Loucy (cell line): ENCODE measurements around the gene PTGDS.

Experiments
- H2AFZ ChIP-seq: fragments of 200-600 bp; sonication (generic); 2 replicates; pipeline ENCODE4 v1.6.0; 2016; ENCODE audit warnings: antibody characterized with exemption, mild to moderate bottlenecking, low read length, moderate library complexity
- H3F3A ChIP-seq: fragments of 200-600 bp; 2 replicates; pipeline ENCODE4 v1.6.0; 2016; ENCODE audit warnings: antibody characterized with exemption, low read depth, mild to moderate bottlenecking
- H3K27me3 ChIP-seq: fragments of 200-600 bp; sonication (generic); 2 replicates; pipeline ENCODE4 v1.6.1; 2014; ENCODE audit warnings: low read length, mild to moderate bottlenecking; ENCODE audit not compliant: insufficient read depth, poor library complexity, severe bottlenecking
- H3K36me3 ChIP-seq: fragments of 200-600 bp; sonication (generic); 2 replicates; pipeline ENCODE4 v1.6.1; 2016; ENCODE audit warnings: low read length; ENCODE audit not compliant: insufficient read depth
- H3K4me1 ChIP-seq: fragments of 200-600 bp; sonication (generic); 2 replicates; pipeline ENCODE4 v1.5.1; 2014; ENCODE audit warnings: low read length, mild to moderate bottlenecking; ENCODE audit not compliant: insufficient read depth, poor library complexity, severe bottlenecking
- H3K4me2 ChIP-seq: fragments of 200-600 bp; sonication (generic); 2 replicates; pipeline ENCODE4 v1.6.0; 2014; ENCODE audit warnings: antibody characterized with exemption, low read length, low read depth, mild to moderate bottlenecking; ENCODE audit not compliant: poor library complexity, severe bottlenecking
- H3K4me3 ChIP-seq: fragments of 200-600 bp; sonication (generic); 2 replicates; pipeline ENCODE4 v1.5.1; 2014; ENCODE audit warnings: low read length, mild to moderate bottlenecking, mixed read lengths; ENCODE audit not compliant: poor library complexity, severe bottlenecking
- H3K79me2 ChIP-seq: fragments of 200-600 bp; sonication (generic); 2 replicates; pipeline ENCODE4 v1.6.1; 2014; ENCODE audit warnings: low read length; ENCODE audit not compliant: insufficient read depth
- H3K9ac ChIP-seq: fragments of 200-600 bp; sonication (generic); 2 replicates; pipeline ENCODE4 v1.6.0; 2014; ENCODE audit warnings: mild to moderate bottlenecking, low read depth, low read length, moderate library complexity; ENCODE audit not compliant: poor library complexity, severe bottlenecking
- H3K9me2 ChIP-seq: fragments of 200-600 bp; sonication (generic); replicated peaks from 2 replicates; pipeline ENCODE4 v1.6.1; 2016; ENCODE audit warnings: low read depth, low read length, mixed read lengths
- H3K9me3 ChIP-seq: fragments of 200-600 bp; sonication (generic); 2 replicates; pipeline ENCODE4 v1.6.1; 2014; ENCODE audit warnings: mild to moderate bottlenecking, antibody characterized with exemption, low read length, low read depth; ENCODE audit not compliant: insufficient read depth
- H4K20me1 ChIP-seq: fragments of 200-600 bp; sonication (generic); 2 replicates; pipeline ENCODE4 v1.6.0; 2014; ENCODE audit warnings: antibody characterized with exemption, low read length, mild to moderate bottlenecking; ENCODE audit not compliant: insufficient read depth, poor library complexity, severe bottlenecking
- EZH2phosphoT487 ChIP-seq: fragments of 200-600 bp; IDR thresholded peaks from 2 replicates; pipeline ENCODE4 v1.6.1; 2018; ENCODE audit warnings: antibody characterized with exemption, mild to moderate bottlenecking, moderate library complexity, borderline replicate concordance
- TF ChIP-seq, protein P1 (sequence below): fragments of 200-600 bp; sonication (generic); conservative IDR thresholded peaks from 2 replicates; pipeline ENCODE4 v1.5.1; 2014; ENCODE audit warnings: mild to moderate bottlenecking, antibody characterized with exemption, low read length

PTGDS gene

DNA sequence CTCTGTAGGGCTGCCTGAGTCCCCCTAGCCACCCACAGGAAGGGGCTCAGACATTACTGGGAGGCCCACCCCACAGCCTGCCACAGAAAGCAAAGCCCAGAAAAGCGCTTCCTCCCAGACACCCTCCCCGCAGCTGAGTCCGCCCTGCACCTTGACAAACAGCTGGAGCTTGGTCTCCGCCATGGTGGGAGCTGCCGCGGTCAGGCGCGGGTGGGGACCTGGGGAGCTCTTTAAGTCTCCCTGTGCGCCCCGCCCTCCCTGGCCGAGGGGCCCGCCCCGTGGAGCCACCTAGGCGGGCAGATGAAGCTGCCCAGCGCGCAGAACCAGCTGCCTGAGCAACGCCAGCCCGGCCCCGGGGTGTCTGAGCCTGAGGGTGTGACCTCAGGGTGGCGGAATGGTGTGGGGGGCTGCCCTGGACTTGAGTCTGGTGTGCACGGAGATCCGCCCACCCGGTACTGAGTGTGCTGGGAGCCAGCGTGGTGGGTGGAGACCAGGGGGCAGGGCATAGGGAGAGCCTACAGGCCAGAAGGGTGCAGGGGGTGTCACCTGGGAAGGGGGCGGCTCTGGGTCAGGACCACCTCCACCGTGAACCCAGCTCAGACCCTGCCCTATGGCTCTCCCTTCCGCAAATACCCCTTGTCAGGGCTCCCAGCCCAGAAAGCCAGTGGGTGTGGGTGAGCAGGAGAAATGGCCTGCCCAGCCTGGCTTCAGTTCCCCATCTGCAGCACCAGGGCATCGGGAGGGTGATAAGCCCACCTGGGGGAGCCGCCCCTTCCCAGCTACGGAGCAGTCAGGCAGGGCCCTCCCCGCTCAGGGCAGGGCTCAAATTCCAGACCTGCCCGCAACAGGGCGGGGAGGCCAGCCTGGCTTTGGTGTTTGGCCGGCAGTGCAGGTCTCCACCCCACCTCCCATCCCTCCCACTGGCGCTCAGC, 19.3 kb downstream of the PTGDS start, which contains the start of gene CLIC3:
CLIC3 (minus strand) TSS at position 208 of the 932 bp plus-strand sequence; CDS start at position 183, 25 bp downstream.
- no peak within 1 kb of the TSS for H2AFZ ChIP-seq
- H3K4me2 ChIP-seq = no peak within 1 kb of the TSS

DNA sequence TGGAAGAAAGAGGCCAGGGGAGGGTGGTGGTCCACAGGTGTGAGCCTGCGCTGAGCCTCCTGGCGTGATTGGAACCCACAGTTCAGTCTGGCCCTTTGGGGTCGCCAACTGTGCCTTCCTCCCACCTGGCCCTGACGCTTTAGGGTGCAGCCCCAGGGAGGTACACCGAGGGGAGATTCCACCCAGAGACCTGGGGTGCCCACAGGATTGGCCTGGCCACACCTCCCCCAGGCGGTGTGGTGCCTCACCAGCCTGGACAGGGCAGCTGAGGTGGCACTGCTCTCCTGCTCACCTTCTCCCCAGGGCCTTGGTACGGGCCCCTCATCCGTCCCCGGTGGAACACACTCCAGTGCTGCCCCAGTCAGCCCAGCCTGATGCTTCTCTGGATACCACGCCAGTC, 20.1 kb downstream of the PTGDS start:
- Histone ChIP-seq H3K4me2 (no peak overlapping the region), H4K20me1 (peaks cover 12% of the 10 kb centered on the region), H3F3A (no peaks in the 10 kb centered on the region), H3K27me3 (no peaks in the 10 kb centered on the region), H3K9me3 (no peaks in the 10 kb centered on the region), H3K4me3 (no peak overlapping the region), H3K9me2 (no peaks in the 10 kb centered on the region), H3K9ac (no peak overlapping the region), H3K79me2 (peaks cover 18% of the 10 kb centered on the region), H3K36me3 (no peaks in the 10 kb centered on the region), H2AFZ (no peak overlapping the region), H3K4me1 (peaks cover 18% of the 10 kb centered on the region)
- TF ChIP-seq EZH2phosphoT487 = no peak
- TF ChIP-seq, protein P1, sequence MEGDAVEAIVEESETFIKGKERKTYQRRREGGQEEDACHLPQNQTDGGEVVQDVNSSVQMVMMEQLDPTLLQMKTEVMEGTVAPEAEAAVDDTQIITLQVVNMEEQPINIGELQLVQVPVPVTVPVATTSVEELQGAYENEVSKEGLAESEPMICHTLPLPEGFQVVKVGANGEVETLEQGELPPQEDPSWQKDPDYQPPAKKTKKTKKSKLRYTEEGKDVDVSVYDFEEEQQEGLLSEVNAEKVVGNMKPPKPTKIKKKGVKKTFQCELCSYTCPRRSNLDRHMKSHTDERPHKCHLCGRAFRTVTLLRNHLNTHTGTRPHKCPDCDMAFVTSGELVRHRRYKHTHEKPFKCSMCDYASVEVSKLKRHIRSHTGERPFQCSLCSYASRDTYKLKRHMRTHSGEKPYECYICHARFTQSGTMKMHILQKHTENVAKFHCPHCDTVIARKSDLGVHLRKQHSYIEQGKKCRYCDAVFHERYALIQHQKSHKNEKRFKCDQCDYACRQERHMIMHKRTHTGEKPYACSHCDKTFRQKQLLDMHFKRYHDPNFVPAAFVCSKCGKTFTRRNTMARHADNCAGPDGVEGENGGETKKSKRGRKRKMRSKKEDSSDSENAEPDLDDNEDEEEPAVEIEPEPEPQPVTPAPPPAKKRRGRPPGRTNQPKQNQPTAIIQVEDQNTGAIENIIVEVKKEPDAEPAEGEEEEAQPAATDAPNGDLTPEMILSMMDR = no peak

More for the DNA sequence above, 19.3 kb downstream of the PTGDS start, which contains the start of gene CLIC3:
- H3K9me3 ChIP-seq = no peaks in the 10 kb centered on the region
- H3K4me1 ChIP-seq = peaks cover 18% of the 10 kb centered on the region
- no peaks in the 10 kb centered on the region for H3K9me2 ChIP-seq
- peaks cover 12% of the 10 kb centered on the region for H4K20me1 ChIP-seq
- no peaks in the 10 kb centered on the region for H3F3A ChIP-seq
- TF ChIP-seq, protein P1 = no peak
- no peaks in the 10 kb centered on the region for H3K27me3 ChIP-seq
- H3K79me2 ChIP-seq = peaks cover 18% of the 10 kb centered on the region
- no peak within 1 kb of the TSS for H3K4me3 ChIP-seq
- H3K9ac ChIP-seq = peak within 1 kb of the TSS; percentile 17
- no peaks in the 10 kb centered on the region for H3K36me3 ChIP-seq

DNA sequence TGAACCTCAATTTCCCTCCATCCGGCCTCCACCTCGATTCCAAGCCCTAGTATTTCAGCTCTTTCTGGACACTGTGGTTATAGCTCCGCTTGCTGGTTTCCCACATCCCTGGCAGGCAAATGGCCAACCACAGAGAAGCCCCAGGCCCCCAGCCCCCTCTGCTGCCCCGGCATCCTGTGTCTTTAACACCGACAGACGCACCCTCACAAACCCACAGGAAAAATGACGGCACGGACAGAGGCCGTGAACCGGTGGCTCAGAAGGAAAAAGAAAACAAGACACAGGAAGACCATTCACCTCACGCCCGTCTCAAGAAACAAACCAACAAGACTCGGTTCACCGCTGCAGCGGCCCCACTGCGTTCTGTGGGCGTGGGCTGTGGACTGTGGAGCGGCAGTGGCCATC, 20.5 kb downstream of the PTGDS start:
- H3K27me3 ChIP-seq = no peaks in the 10 kb centered on the region
- no peaks in the 10 kb centered on the region for H3K9me3 ChIP-seq
- no peak overlapping the region for H3K9ac ChIP-seq
- peaks cover 15% of the 10 kb centered on the region for H3K79me2 ChIP-seq
- TF ChIP-seq EZH2phosphoT487 = no peak
- TF ChIP-seq, protein P1 = no peak
- no peaks in the 10 kb centered on the region for H3K36me3 ChIP-seq
- H3K9me2 ChIP-seq = no peaks in the 10 kb centered on the region
- peaks cover 12% of the 10 kb centered on the region for H4K20me1 ChIP-seq
- no peak overlapping the region for H3K4me2 ChIP-seq
- no peaks in the 10 kb centered on the region for H3F3A ChIP-seq
- H3K4me1 ChIP-seq = peaks cover 18% of the 10 kb centered on the region
- no peak overlapping the region for H2AFZ ChIP-seq
- no peak overlapping the region for H3K4me3 ChIP-seq
